ENCODE results near the gene TM7SF2. TPM values are rescaled to one million over a fixed set of nuclear protein-coding genes. Genes with fewer than 3 reads are reported as not detected.

TM7SF2 gene
- total and polyA plus RNA-seq, 2 of the 13 experiments (the other 11 are each of a cell fraction or from before 2014, with no cell fraction given), result 56.0 to 66.9 TPM

DNA sequence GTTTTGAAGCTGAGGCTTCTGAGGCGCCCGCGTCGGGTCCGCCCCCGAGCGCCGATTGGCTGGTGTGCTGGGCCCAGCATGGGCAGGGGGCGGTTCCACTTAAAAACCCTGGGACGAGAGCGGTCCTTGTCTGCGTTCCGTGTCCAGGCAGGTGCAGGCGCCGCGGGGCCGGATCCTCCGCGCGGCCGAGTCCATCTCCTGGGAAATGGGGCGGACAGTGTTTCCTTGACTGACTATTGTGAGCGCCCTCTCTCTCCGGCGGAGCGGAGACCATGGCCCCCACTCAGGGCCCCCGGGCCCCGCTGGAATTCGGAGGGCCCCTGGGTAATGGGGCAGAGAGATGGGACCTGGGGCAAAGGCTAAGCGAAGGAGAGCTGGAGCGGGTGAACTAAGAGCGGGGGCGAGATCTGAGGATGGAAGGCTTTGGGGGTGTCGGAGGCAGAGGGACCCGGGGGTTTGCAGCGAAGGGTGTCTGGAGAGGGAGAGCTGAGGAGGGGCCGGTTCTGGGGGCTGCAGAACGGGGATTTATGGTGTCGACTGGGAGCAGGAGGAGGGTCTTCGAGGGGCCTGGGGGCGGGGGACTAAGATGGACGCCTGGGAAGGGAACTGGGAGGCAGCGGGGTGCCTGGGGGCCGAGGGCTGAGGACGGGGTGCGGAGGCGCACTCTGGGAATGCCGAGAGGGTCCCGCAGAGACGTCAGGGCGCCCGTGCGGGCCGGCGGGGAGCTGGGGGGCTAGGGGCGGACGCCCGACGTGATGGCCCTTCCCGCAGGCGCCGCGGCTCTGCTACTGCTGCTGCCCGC lies at the start of gene TM7SF2 (continued):
- TF ChIP-seq RXRA (CRISPR knock-in tag; IDR thresholded peaks at IDR 0.05) (no peak), HES4 (CRISPR knock-in tag; IDR thresholded peaks at IDR 0.05; ENCODE audit: borderline replicate concordance) (0 out of 2 replicates have a peak, but pooled peaks have one; percentile 38), ZNF891 (CRISPR knock-in tag; IDR thresholded peaks at IDR 0.05) (no peak; the same call in 1 of the 2 replicates), FOXK2 (IDR thresholded peaks at IDR 0.05) (no peak), KDM6A (CRISPR knock-in tag; IDR thresholded peaks at IDR 0.05; ENCODE audit: low read depth) (no peak), ZNF629 (CRISPR knock-in tag; conservative IDR thresholded peaks at IDR 0.05) (peak; percentile 64), ZNF460 (CRISPR knock-in tag; IDR thresholded peaks at IDR 0.05; ENCODE audit: borderline replicate concordance) (no peak), SP2 (CRISPR knock-in tag; IDR thresholded peaks at IDR 0.05) (peak; percentile 77), ZNF746 (CRISPR knock-in tag; IDR thresholded peaks at IDR 0.05) (no peak; the same call in 1 of the 2 replicates), SNRNP70 (IDR thresholded peaks at IDR 0.05; ENCODE audit: low read depth, low read length) (no peak), ZNF430 (CRISPR knock-in tag; IDR thresholded peaks at IDR 0.05) (peak; percentile 41; the same call in 1 of the 2 replicates), MTF2 (CRISPR knock-in tag; IDR thresholded peaks at IDR 0.05; ENCODE audit: borderline replicate concordance) (no peak), ZNF761 (CRISPR knock-in tag; conservative IDR thresholded peaks at IDR 0.05) (0 out of 2 replicates have a peak, but pooled peaks have one; percentile 23), ZNF331 (CRISPR knock-in tag; IDR thresholded peaks at IDR 0.05) (no peak)
- TF ChIP-seq, protein P1, sequence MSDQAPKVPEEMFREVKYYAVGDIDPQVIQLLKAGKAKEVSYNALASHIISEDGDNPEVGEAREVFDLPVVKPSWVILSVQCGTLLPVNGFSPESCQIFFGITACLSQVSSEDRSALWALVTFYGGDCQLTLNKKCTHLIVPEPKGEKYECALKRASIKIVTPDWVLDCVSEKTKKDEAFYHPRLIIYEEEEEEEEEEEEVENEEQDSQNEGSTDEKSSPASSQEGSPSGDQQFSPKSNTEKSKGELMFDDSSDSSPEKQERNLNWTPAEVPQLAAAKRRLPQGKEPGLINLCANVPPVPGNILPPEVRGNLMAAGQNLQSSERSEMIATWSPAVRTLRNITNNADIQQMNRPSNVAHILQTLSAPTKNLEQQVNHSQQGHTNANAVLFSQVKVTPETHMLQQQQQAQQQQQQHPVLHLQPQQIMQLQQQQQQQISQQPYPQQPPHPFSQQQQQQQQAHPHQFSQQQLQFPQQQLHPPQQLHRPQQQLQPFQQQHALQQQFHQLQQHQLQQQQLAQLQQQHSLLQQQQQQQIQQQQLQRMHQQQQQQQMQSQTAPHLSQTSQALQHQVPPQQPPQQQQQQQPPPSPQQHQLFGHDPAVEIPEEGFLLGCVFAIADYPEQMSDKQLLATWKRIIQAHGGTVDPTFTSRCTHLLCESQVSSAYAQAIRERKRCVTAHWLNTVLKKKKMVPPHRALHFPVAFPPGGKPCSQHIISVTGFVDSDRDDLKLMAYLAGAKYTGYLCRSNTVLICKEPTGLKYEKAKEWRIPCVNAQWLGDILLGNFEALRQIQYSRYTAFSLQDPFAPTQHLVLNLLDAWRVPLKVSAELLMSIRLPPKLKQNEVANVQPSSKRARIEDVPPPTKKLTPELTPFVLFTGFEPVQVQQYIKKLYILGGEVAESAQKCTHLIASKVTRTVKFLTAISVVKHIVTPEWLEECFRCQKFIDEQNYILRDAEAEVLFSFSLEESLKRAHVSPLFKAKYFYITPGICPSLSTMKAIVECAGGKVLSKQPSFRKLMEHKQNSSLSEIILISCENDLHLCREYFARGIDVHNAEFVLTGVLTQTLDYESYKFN (CRISPR knock-in tag; conservative IDR thresholded peaks at IDR 0.05), result 0 out of 2 replicates have a peak, but pooled peaks have one; percentile 33
- TF ChIP-seq, protein P2, sequence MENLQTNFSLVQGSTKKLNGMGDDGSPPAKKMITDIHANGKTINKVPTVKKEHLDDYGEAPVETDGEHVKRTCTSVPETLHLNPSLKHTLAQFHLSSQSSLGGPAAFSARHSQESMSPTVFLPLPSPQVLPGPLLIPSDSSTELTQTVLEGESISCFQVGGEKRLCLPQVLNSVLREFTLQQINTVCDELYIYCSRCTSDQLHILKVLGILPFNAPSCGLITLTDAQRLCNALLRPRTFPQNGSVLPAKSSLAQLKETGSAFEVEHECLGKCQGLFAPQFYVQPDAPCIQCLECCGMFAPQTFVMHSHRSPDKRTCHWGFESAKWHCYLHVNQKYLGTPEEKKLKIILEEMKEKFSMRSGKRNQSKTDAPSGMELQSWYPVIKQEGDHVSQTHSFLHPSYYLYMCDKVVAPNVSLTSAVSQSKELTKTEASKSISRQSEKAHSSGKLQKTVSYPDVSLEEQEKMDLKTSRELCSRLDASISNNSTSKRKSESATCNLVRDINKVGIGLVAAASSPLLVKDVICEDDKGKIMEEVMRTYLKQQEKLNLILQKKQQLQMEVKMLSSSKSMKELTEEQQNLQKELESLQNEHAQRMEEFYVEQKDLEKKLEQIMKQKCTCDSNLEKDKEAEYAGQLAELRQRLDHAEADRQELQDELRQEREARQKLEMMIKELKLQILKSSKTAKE (CRISPR knock-in tag; IDR thresholded peaks at IDR 0.05; ENCODE audit: borderline replicate concordance), result no peak
- TF ChIP-seq, protein P3, sequence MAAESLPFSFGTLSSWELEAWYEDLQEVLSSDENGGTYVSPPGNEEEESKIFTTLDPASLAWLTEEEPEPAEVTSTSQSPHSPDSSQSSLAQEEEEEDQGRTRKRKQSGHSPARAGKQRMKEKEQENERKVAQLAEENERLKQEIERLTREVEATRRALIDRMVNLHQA (CRISPR knock-in tag; IDR thresholded peaks at IDR 0.05), result no peak
- TF ChIP-seq, protein P4, sequence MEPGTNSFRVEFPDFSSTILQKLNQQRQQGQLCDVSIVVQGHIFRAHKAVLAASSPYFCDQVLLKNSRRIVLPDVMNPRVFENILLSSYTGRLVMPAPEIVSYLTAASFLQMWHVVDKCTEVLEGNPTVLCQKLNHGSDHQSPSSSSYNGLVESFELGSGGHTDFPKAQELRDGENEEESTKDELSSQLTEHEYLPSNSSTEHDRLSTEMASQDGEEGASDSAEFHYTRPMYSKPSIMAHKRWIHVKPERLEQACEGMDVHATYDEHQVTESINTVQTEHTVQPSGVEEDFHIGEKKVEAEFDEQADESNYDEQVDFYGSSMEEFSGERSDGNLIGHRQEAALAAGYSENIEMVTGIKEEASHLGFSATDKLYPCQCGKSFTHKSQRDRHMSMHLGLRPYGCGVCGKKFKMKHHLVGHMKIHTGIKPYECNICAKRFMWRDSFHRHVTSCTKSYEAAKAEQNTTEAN (CRISPR knock-in tag; conservative IDR thresholded peaks at IDR 0.05), result no peak
- TF ChIP-seq, protein P5, sequence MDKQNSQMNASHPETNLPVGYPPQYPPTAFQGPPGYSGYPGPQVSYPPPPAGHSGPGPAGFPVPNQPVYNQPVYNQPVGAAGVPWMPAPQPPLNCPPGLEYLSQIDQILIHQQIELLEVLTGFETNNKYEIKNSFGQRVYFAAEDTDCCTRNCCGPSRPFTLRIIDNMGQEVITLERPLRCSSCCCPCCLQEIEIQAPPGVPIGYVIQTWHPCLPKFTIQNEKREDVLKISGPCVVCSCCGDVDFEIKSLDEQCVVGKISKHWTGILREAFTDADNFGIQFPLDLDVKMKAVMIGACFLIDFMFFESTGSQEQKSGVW (CRISPR knock-in tag; IDR thresholded peaks at IDR 0.05; ENCODE audit: borderline replicate concordance), result no peak

Data from HepG2 (cell line).